Ishikawa (cell line): ENCODE results near the gene ERBB4.

ENCODE experiments used
- CREB1 ChIP-seq: IDR thresholded peaks from 2 replicates; pipeline ENCODE4 v1.6.1; 2012; ENCODE audit warnings: low read depth
- EP300 ChIP-seq: IDR thresholded peaks from 2 replicates; pipeline ENCODE4 v1.6.1; 2012; ENCODE audit warnings: borderline replicate concordance
- FOXM1 ChIP-seq: IDR thresholded peaks from 2 replicates; pipeline ENCODE4 v1.6.1; 2012; ENCODE audit warnings: low read depth, borderline replicate concordance
- NFIC ChIP-seq: IDR thresholded peaks from 2 replicates; pipeline ENCODE4 v1.6.1; 2012
- RAD21 ChIP-seq: IDR thresholded peaks from 2 replicates; pipeline ENCODE4 v1.6.1; 2012; ENCODE audit warnings: low read depth
- TAF1 ChIP-seq: IDR thresholded peaks from 2 replicates; pipeline ENCODE4 v1.6.1; 2012; ENCODE audit warnings: low read depth, mild to moderate bottlenecking
- YY1 ChIP-seq: IDR thresholded peaks from 2 replicates; pipeline ENCODE4 v1.6.1; 2012; ENCODE audit warnings: low read depth
- ZBTB7A ChIP-seq: IDR thresholded peaks from 2 replicates; pipeline ENCODE4 v1.6.1; 2012; ENCODE audit warnings: low read depth
- TF ChIP-seq, protein P1 (sequence below): IDR thresholded peaks from 2 replicates; pipeline ENCODE4 v1.6.1; 2012
- TF ChIP-seq, protein P2 (sequence below): IDR thresholded peaks from 2 replicates; pipeline ENCODE4 v1.6.1; 2012
- TF ChIP-seq, protein P3 (sequence below): IDR thresholded peaks from 2 replicates; pipeline ENCODE4 v1.6.1; 2012; ENCODE audit warnings: low read depth, mild to moderate bottlenecking

DNA sequence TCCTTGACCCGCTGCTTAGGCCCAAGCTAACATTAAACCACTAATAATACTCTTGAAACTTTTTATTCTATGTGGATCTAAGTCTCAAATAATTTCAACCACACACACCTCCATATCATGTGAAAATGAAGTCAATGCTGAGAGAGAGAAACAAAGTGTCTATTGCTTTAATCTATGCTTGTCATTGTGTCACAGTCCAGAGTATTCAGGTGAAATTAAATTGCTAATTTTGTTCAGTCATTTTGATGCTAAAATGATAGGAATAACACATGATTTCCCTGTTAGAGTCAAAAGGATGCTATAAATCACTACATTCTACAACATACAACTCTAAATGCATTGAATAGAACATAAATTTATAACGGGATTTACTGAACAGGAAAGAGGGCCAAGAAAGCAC, 195.4 kb downstream of the ERBB4 start:
- TF ChIP-seq EP300 (no peak), ZBTB7A (no peak), TAF1 (no peak), FOXM1 (no peak), CREB1 (no peak), NFIC (no peak), RAD21 (no peak), YY1 (no peak)
- TF ChIP-seq, protein P1, sequence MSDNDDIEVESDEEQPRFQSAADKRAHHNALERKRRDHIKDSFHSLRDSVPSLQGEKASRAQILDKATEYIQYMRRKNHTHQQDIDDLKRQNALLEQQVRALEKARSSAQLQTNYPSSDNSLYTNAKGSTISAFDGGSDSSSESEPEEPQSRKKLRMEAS, result no peak
- TF ChIP-seq, protein P2, sequence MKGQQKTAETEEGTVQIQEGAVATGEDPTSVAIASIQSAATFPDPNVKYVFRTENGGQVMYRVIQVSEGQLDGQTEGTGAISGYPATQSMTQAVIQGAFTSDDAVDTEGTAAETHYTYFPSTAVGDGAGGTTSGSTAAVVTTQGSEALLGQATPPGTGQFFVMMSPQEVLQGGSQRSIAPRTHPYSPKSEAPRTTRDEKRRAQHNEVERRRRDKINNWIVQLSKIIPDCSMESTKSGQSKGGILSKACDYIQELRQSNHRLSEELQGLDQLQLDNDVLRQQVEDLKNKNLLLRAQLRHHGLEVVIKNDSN, result no peak
- TF ChIP-seq, protein P3, sequence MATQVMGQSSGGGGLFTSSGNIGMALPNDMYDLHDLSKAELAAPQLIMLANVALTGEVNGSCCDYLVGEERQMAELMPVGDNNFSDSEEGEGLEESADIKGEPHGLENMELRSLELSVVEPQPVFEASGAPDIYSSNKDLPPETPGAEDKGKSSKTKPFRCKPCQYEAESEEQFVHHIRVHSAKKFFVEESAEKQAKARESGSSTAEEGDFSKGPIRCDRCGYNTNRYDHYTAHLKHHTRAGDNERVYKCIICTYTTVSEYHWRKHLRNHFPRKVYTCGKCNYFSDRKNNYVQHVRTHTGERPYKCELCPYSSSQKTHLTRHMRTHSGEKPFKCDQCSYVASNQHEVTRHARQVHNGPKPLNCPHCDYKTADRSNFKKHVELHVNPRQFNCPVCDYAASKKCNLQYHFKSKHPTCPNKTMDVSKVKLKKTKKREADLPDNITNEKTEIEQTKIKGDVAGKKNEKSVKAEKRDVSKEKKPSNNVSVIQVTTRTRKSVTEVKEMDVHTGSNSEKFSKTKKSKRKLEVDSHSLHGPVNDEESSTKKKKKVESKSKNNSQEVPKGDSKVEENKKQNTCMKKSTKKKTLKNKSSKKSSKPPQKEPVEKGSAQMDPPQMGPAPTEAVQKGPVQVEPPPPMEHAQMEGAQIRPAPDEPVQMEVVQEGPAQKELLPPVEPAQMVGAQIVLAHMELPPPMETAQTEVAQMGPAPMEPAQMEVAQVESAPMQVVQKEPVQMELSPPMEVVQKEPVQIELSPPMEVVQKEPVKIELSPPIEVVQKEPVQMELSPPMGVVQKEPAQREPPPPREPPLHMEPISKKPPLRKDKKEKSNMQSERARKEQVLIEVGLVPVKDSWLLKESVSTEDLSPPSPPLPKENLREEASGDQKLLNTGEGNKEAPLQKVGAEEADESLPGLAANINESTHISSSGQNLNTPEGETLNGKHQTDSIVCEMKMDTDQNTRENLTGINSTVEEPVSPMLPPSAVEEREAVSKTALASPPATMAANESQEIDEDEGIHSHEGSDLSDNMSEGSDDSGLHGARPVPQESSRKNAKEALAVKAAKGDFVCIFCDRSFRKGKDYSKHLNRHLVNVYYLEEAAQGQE, result no peak
